COR-L47 (cell line): ENCODE data around the gene PAX7.

ENCODE experiments used
- DNase-seq: peaks from one replicate; lab custom pipeline; 2025; lab: John Stamatoyannopoulos, UW

PAX7 gene

GRCh38 chr1:18618546-18619466 is 11.8 kb upstream of the PAX7 start:
- DNase-seq, result no peak

- no peak for DNase-seq
Measured at GRCh38 chr1:18619467-18619835, 11.2 kb upstream of the PAX7 start.

GRCh38 chr1:18628511-18628910 is 2.1 kb upstream of the PAX7 start:
- no peak for DNase-seq

GRCh38 chr1:18629659-18630510 is 761 bp upstream of the PAX7 start:
- DNase-seq, result no peak

GRCh38 chr1:18631496-18632217 is 1.0 kb downstream of the PAX7 start:
- DNase-seq, result no peak

GRCh38 chr1:18632218-18632588 is 1.6 kb downstream of the PAX7 start:
- no peak for DNase-seq

- DNase-seq, result no peak
Measured at GRCh38 chr1:18632783-18633421, 2.3 kb downstream of the PAX7 start.

- no peak for DNase-seq
Measured at GRCh38 chr1:18633422-18634155, 2.9 kb downstream of the PAX7 start.

GRCh38 chr1:18634276-18634675 is 3.6 kb downstream of the PAX7 start:
- DNase-seq, result no peak

GRCh38 chr1:18635070-18635577 is 4.5 kb downstream of the PAX7 start:
- DNase-seq, result no peak

GRCh38 chr1:18635891-18636595 is 5.4 kb downstream of the PAX7 start:
- DNase-seq, result no peak

- DNase-seq, result no peak
Measured at GRCh38 chr1:18636596-18637508, 6.2 kb downstream of the PAX7 start.

- DNase-seq, result no peak
Measured at GRCh38 chr1:18637511-18637960, 6.9 kb downstream of the PAX7 start.

- no peak for DNase-seq
Measured at GRCh38 chr1:18637962-18638834, 7.6 kb downstream of the PAX7 start.

GRCh38 chr1:18638835-18639364 is 8.3 kb downstream of the PAX7 start:
- no peak for DNase-seq

GRCh38 chr1:18639368-18640055 is 8.9 kb downstream of the PAX7 start:
- no peak for DNase-seq
